HCT116 (cell line): ENCODE measurements around the gene SLC35F6. TPM values are rescaled to one million over a fixed set of nuclear protein-coding genes. Genes with fewer than 3 reads are reported as not detected.
A peak's percentile ranks its signal among the peaks of the same experiment; 100 is the strongest.

Experiments used
- ATAC-seq: fragments of 200-7000 bp; cut with Tn5 transposase; 2 replicates; pipeline ENCODE4 v1.9.1; 2020; ENCODE audit warnings: mild to moderate bottlenecking, moderate library complexity
- BruUV-seq: library from RNA; stranded (reverse); fragments of 400-500 nt; replicated peaks from 2 replicates; lab custom pipeline; 2021; lab: Mats Ljungman, UMichigan
- CTCF ChIA-PET: fragments of 300-600 bp; sonication (Branson Sonifier 250); formaldehyde crosslinking; loops from one replicate; lab custom pipeline; 2021; ENCODE audit warnings: antibody characterized with exemption; lab: Charles Lee
- POLR2A ChIA-PET: fragments of 300-600, 350-600 bp; sonication (Branson Sonifier 250); formaldehyde crosslinking; loops from one replicate; lab custom pipeline; 2021; ENCODE audit warnings: antibody characterized with exemption; lab: Charles Lee
- RAD21 ChIA-PET, 2 experiments: fragments of 300-600 bp; sonication (Branson Sonifier 250); formaldehyde crosslinking; loops; one replicate each; lab custom pipeline; 2023; ENCODE audit warnings: low total read pairs in 2 of 2; ENCODE audit not compliant: uncharacterized antibody in 2 of 2, unreplicated experiment in 2 of 2, low non-redundant PET in 1 of 2; lab: Charles Lee
- DNase-seq: peaks from one replicate; pipeline ENCODE4 v3.0.0-alpha.2; 2010; ENCODE audit warnings: low read depth, low spot score
- H2AFZ ChIP-seq: fragments of 200-600 bp; shearing (Covaris generic), sonication (generic); 2 replicates; pipeline ENCODE4 v1.6.1; 2017; ENCODE audit warnings: low read depth, mixed run types, mixed read lengths, antibody characterized with exemption, low read length; ENCODE audit not compliant: poor library complexity, severe bottlenecking
- H3K27ac ChIP-seq: 2 replicates; pipeline ENCODE4 v1.5.1; 2012; ENCODE audit warnings: low read depth, low read length
- H3K27me3 ChIP-seq: fragments of 200-600 bp; sonication (generic); 2 replicates; pipeline ENCODE4 v1.6.1; 2016; ENCODE audit warnings: mixed run types, low read length, mixed read lengths; ENCODE audit not compliant: insufficient read depth
- H3K36me3 ChIP-seq, 2 experiments: fragments of 200-500 bp in 1 of 2; fragments of 200-600 bp in 1 of 2; sonication (Bioruptor generic) in 1 of 2; sonication (generic) in 1 of 2; 2 replicates each; pipeline versions ENCODE4 v1.5.1 to v1.6.1; 2014 to 2016; ENCODE audit warnings: low read length in 2 of 2, inconsistent platforms in 1 of 2, mixed read lengths in 1 of 2, mixed run types in 1 of 2; ENCODE audit not compliant: insufficient read depth in 2 of 2, control insufficient read depth in 1 of 2
- H3K4me1 ChIP-seq, 2 experiments: fragments of 200-600 bp in 1 of 2; sonication (generic) in 1 of 2; 2 replicates each; pipeline versions ENCODE4 v1.5.1 to v1.6.1; 2012 to 2017; ENCODE audit warnings: low read length in 2 of 2, inconsistent platforms in 1 of 2, mild to moderate bottlenecking in 1 of 2, mixed read lengths in 1 of 2, mixed run types in 1 of 2, moderate library complexity in 1 of 2; ENCODE audit not compliant: insufficient read depth in 2 of 2, control insufficient read depth in 1 of 2
- H3K4me2 ChIP-seq: fragments of 200-600 bp; sonication (generic); 2 replicates; pipeline ENCODE4 v1.6.1; 2017; ENCODE audit warnings: mixed run types, low read length, mixed read lengths
- H3K4me3 ChIP-seq, 2 experiments: fragments of 200-600 bp in 1 of 2; sonication (generic) in 1 of 2; replicated peaks in 1 of 2; 2 replicates each; pipeline ENCODE4 v1.5.1; 2011 to 2016; ENCODE audit warnings: low read length in 2 of 2, control low read depth in 1 of 2, low read depth in 1 of 2, mild to moderate bottlenecking in 1 of 2, mixed read lengths in 1 of 2, mixed run types in 1 of 2
- H3K79me2 ChIP-seq: fragments of 200-600 bp; sonication (generic); 2 replicates; pipeline ENCODE4 v1.6.1; 2017; ENCODE audit warnings: mild to moderate bottlenecking, mixed run types, low read length, moderate library complexity, mixed read lengths; ENCODE audit not compliant: insufficient read depth
- H3K9ac ChIP-seq: fragments of 200-600 bp; sonication (generic); 2 replicates; pipeline ENCODE4 v1.6.1; 2016; ENCODE audit warnings: low read length, mixed read lengths
- H3K9me2 ChIP-seq: fragments of 200-600 bp; sonication (generic), shearing (Covaris generic); 2 replicates; pipeline ENCODE4 v1.6.1; 2017; ENCODE audit warnings: mixed run types, mild to moderate bottlenecking, moderate library complexity; ENCODE audit not compliant: insufficient read depth
- H3K9me3 ChIP-seq, 2 experiments: fragments of 200-500 bp in 1 of 2; fragments of 200-600 bp in 1 of 2; sonication (Bioruptor generic) in 1 of 2; sonication (generic) in 1 of 2; 2 replicates each; pipeline ENCODE4 v1.6.1; 2014 to 2017; ENCODE audit warnings: low read length in 2 of 2, mixed read lengths in 2 of 2, inconsistent platforms in 1 of 2, low read depth in 1 of 2, mild to moderate bottlenecking in 1 of 2, mixed run types in 1 of 2, moderate library complexity in 1 of 2; ENCODE audit not compliant: control insufficient read depth in 1 of 2, insufficient read depth in 1 of 2
- H4K20me1 ChIP-seq: fragments of 200-600 bp; sonication (generic), shearing (Covaris generic); 2 replicates; pipeline ENCODE4 v1.6.1; 2017; ENCODE audit warnings: mixed run types, mild to moderate bottlenecking, moderate library complexity; ENCODE audit not compliant: insufficient read depth
- CBX3 ChIP-seq: IDR thresholded peaks from 2 replicates; pipeline ENCODE4 v1.6.1; 2012; ENCODE audit warnings: low read depth
- ELF1 ChIP-seq: IDR thresholded peaks from 2 replicates; pipeline ENCODE4 v1.6.1; 2012; ENCODE audit warnings: low read depth, borderline replicate concordance
- JUND ChIP-seq: IDR thresholded peaks from 2 replicates; pipeline ENCODE4 v1.6.1; 2012
- POLR2AphosphoS5 ChIP-seq: IDR thresholded peaks from 2 replicates; pipeline ENCODE4 v1.6.1; 2011; ENCODE audit warnings: mild to moderate bottlenecking, low read depth, low read length, moderate library complexity
- RAD21 ChIP-seq: IDR thresholded peaks from 2 replicates; pipeline ENCODE4 v1.6.1; 2012; ENCODE audit warnings: low read depth, mild to moderate bottlenecking
- SP1 ChIP-seq: IDR thresholded peaks from 2 replicates; pipeline ENCODE4 v1.6.1; 2012; ENCODE audit warnings: low read depth
- TCF7L2 ChIP-seq: IDR thresholded peaks from 2 replicates; pipeline ENCODE4 v1.7.0; 2011; ENCODE audit warnings: borderline replicate concordance, inconsistent platforms; ENCODE audit not compliant: insufficient read depth, insufficient read length; ENCODE audit errors: extremely low read depth
- ZBTB33 ChIP-seq: IDR thresholded peaks from 2 replicates; pipeline ENCODE4 v1.6.1; 2011; ENCODE audit warnings: mild to moderate bottlenecking, low read length, moderate library complexity; ENCODE audit not compliant: insufficient replicate concordance; ENCODE audit errors: extremely low read depth
- ZFX ChIP-seq: fragments of 450-650 bp; IDR thresholded peaks from 2 replicates; pipeline ENCODE4 v1.6.1; 2017
- intact Hi-C: fragments of 100-400 bp; cut with micrococcal nuclease; formaldehyde crosslinking; loops from 2 replicates; pipeline ENCODE4 v1.10.0; 2022
- total RNA-seq: library from RNA; stranded (reverse); gene quantifications from one replicate; pipeline ENCODE4 v1.2.1, GENCODE V29; 2021; ENCODE audit not compliant: unreplicated experiment

Gene SLC35F6
- total RNA-seq, 1 experiment from 2014 or later, result 34.5 TPM

- CTCF ChIA-PET, result interaction anchor here (1.0 kb wide), 1 partner anchor 215 kb away, joined by 3 read pairs; no protein-coding TSS in a partner anchor
- Histone ChIP-seq H3K27ac (no peak overlapping the region), H3K79me2 (no peaks in the 10 kb centered on the region), H2AFZ (no peak overlapping the region), H4K20me1 (no peaks in the 10 kb centered on the region), H3K4me3 (no peak overlapping the region), H3K27me3 (no peaks in the 10 kb centered on the region), H3K9me2 (no peaks in the 10 kb centered on the region), H3K4me2 (no peak overlapping the region), H3K9me3 (no peaks in the 10 kb centered on the region), H3K36me3 (no peaks in the 10 kb centered on the region), H3K4me1 (peaks cover 0 to 7% of the 10 kb centered on the region in 2 experiments; a peak in 2 of 4 replicates), H3K9ac (no peak overlapping the region)
- DNase-seq, result no peak
- no peak for ATAC-seq
- no TSS peak for BruUV-seq
- intact Hi-C loops, result no loop called here
- RAD21 ChIA-PET, result interaction anchor here in 1 of 2 experiments (0.7 kb wide), 1 partner anchor 9 kb away, joined by 3 read pairs; no protein-coding TSS in a partner anchor
- TF ChIP-seq RAD21, result no peak; the same call in 1 of the 2 replicates
- TF ChIP-seq SP1, result no peak
- no peak for TF ChIP-seq ZFX
- TF ChIP-seq ELF1, result no peak
- no peak for TF ChIP-seq JUND
- TF ChIP-seq CBX3, result no peak
- no peak for TF ChIP-seq POLR2AphosphoS5
- POLR2A ChIA-PET, result interaction anchor here (1.0 kb wide), 1 partner anchor 12 kb away, joined by 6 read pairs; no protein-coding TSS in a partner anchor
Observed at GRCh38 chr2:26735883-26736588, 28.0 kb upstream of the SLC35F6 start.

GRCh38 chr2:26737221-26737620, 26.9 kb upstream of the SLC35F6 start:
- intact Hi-C loops, result no loop called here
- Histone ChIP-seq H3K9me3 (no peaks in the 10 kb centered on the region), H3K36me3 (no peaks in the 10 kb centered on the region), H3K4me1 (peaks cover 0 to 7% of the 10 kb centered on the region in 2 experiments; a peak in 2 of 4 replicates), H3K79me2 (no peaks in the 10 kb centered on the region), H3K4me2 (no peak overlapping the region), H4K20me1 (no peaks in the 10 kb centered on the region), H3K27me3 (no peaks in the 10 kb centered on the region), H2AFZ (no peak overlapping the region), H3K27ac (no peak overlapping the region), H3K4me3 (no peak overlapping the region), H3K9ac (no peak overlapping the region), H3K9me2 (no peaks in the 10 kb centered on the region)
- no peak for ATAC-seq
- TF ChIP-seq ZBTB33 (no peak), TCF7L2 (peak; percentile 90)
- RAD21 ChIA-PET, result no interaction called here
- no TSS peak for BruUV-seq
- POLR2A ChIA-PET, result no interaction called here
- CTCF ChIA-PET, result no interaction called here
- DNase-seq, result no peak
